HCT116 (cell line): ENCODE results near the gene MYO1G. TPM values are rescaled to one million over a fixed set of nuclear protein-coding genes. Genes with fewer than 3 reads are reported as not detected.

Experiments used
- ATAC-seq: fragments of 200-7000 bp; cut with Tn5 transposase; 2 replicates; pipeline ENCODE4 v1.9.1; 2020; ENCODE audit warnings: mild to moderate bottlenecking, moderate library complexity
- BruUV-seq: library from RNA; stranded (reverse); fragments of 400-500 nt; replicated peaks from 2 replicates; lab custom pipeline; 2021; lab: Mats Ljungman, UMichigan
- CTCF ChIA-PET: fragments of 300-600 bp; sonication (Branson Sonifier 250); formaldehyde crosslinking; loops from one replicate; lab custom pipeline; 2021; ENCODE audit warnings: antibody characterized with exemption; lab: Charles Lee
- POLR2A ChIA-PET: fragments of 300-600, 350-600 bp; sonication (Branson Sonifier 250); formaldehyde crosslinking; loops from one replicate; lab custom pipeline; 2021; ENCODE audit warnings: antibody characterized with exemption; lab: Charles Lee
- RAD21 ChIA-PET, 2 experiments: fragments of 300-600 bp; sonication (Branson Sonifier 250); formaldehyde crosslinking; loops; one replicate each; lab custom pipeline; 2023; ENCODE audit warnings: low total read pairs in 2 of 2; ENCODE audit not compliant: uncharacterized antibody in 2 of 2, unreplicated experiment in 2 of 2, low non-redundant PET in 1 of 2; lab: Charles Lee
- DNase-seq: peaks from one replicate; pipeline ENCODE4 v3.0.0-alpha.2; 2010; ENCODE audit warnings: low read depth, low spot score
- H2AFZ ChIP-seq: fragments of 200-600 bp; shearing (Covaris generic), sonication (generic); 2 replicates; pipeline ENCODE4 v1.6.1; 2017; ENCODE audit warnings: low read depth, mixed run types, mixed read lengths, antibody characterized with exemption, low read length; ENCODE audit not compliant: poor library complexity, severe bottlenecking
- H3K27ac ChIP-seq: 2 replicates; pipeline ENCODE4 v1.5.1; 2012; ENCODE audit warnings: low read depth, low read length
- H3K27me3 ChIP-seq: fragments of 200-600 bp; sonication (generic); 2 replicates; pipeline ENCODE4 v1.6.1; 2016; ENCODE audit warnings: mixed run types, low read length, mixed read lengths; ENCODE audit not compliant: insufficient read depth
- H3K36me3 ChIP-seq, 2 experiments: fragments of 200-500 bp in 1 of 2; fragments of 200-600 bp in 1 of 2; sonication (Bioruptor generic) in 1 of 2; sonication (generic) in 1 of 2; 2 replicates each; pipeline versions ENCODE4 v1.5.1 to v1.6.1; 2014 to 2016; ENCODE audit warnings: low read length in 2 of 2, inconsistent platforms in 1 of 2, mixed read lengths in 1 of 2, mixed run types in 1 of 2; ENCODE audit not compliant: insufficient read depth in 2 of 2, control insufficient read depth in 1 of 2
- H3K4me1 ChIP-seq, 2 experiments: fragments of 200-600 bp in 1 of 2; sonication (generic) in 1 of 2; 2 replicates each; pipeline versions ENCODE4 v1.5.1 to v1.6.1; 2012 to 2017; ENCODE audit warnings: low read length in 2 of 2, inconsistent platforms in 1 of 2, mild to moderate bottlenecking in 1 of 2, mixed read lengths in 1 of 2, mixed run types in 1 of 2, moderate library complexity in 1 of 2; ENCODE audit not compliant: insufficient read depth in 2 of 2, control insufficient read depth in 1 of 2
- H3K4me2 ChIP-seq: fragments of 200-600 bp; sonication (generic); 2 replicates; pipeline ENCODE4 v1.6.1; 2017; ENCODE audit warnings: mixed run types, low read length, mixed read lengths
- H3K4me3 ChIP-seq, 2 experiments: fragments of 200-600 bp in 1 of 2; sonication (generic) in 1 of 2; replicated peaks in 1 of 2; 2 replicates each; pipeline ENCODE4 v1.5.1; 2011 to 2016; ENCODE audit warnings: low read length in 2 of 2, control low read depth in 1 of 2, low read depth in 1 of 2, mild to moderate bottlenecking in 1 of 2, mixed read lengths in 1 of 2, mixed run types in 1 of 2
- H3K79me2 ChIP-seq: fragments of 200-600 bp; sonication (generic); 2 replicates; pipeline ENCODE4 v1.6.1; 2017; ENCODE audit warnings: mild to moderate bottlenecking, mixed run types, low read length, moderate library complexity, mixed read lengths; ENCODE audit not compliant: insufficient read depth
- H3K9ac ChIP-seq: fragments of 200-600 bp; sonication (generic); 2 replicates; pipeline ENCODE4 v1.6.1; 2016; ENCODE audit warnings: low read length, mixed read lengths
- H3K9me2 ChIP-seq: fragments of 200-600 bp; sonication (generic), shearing (Covaris generic); 2 replicates; pipeline ENCODE4 v1.6.1; 2017; ENCODE audit warnings: mixed run types, mild to moderate bottlenecking, moderate library complexity; ENCODE audit not compliant: insufficient read depth
- H3K9me3 ChIP-seq, 2 experiments: fragments of 200-500 bp in 1 of 2; fragments of 200-600 bp in 1 of 2; sonication (Bioruptor generic) in 1 of 2; sonication (generic) in 1 of 2; 2 replicates each; pipeline ENCODE4 v1.6.1; 2014 to 2017; ENCODE audit warnings: low read length in 2 of 2, mixed read lengths in 2 of 2, inconsistent platforms in 1 of 2, low read depth in 1 of 2, mild to moderate bottlenecking in 1 of 2, mixed run types in 1 of 2, moderate library complexity in 1 of 2; ENCODE audit not compliant: control insufficient read depth in 1 of 2, insufficient read depth in 1 of 2
- H4K20me1 ChIP-seq: fragments of 200-600 bp; sonication (generic), shearing (Covaris generic); 2 replicates; pipeline ENCODE4 v1.6.1; 2017; ENCODE audit warnings: mixed run types, mild to moderate bottlenecking, moderate library complexity; ENCODE audit not compliant: insufficient read depth
- CBX3 ChIP-seq: IDR thresholded peaks from 2 replicates; pipeline ENCODE4 v1.6.1; 2012; ENCODE audit warnings: low read depth
- CEBPB ChIP-seq: IDR thresholded peaks from 2 replicates; pipeline ENCODE4 v1.6.1; 2012; ENCODE audit warnings: low read depth
- ELF1 ChIP-seq: IDR thresholded peaks from 2 replicates; pipeline ENCODE4 v1.6.1; 2012; ENCODE audit warnings: low read depth, borderline replicate concordance
- EZH2 ChIP-seq: fragments of 200-600 bp; sonication (generic); IDR thresholded peaks from 2 replicates; pipeline ENCODE4 v1.6.1; 2017; ENCODE audit warnings: antibody characterized with exemption, mixed run types
- EZH2phosphoT487 ChIP-seq: fragments of 200-600 bp; IDR thresholded peaks from 2 replicates; pipeline ENCODE4 v1.6.1; 2018; ENCODE audit warnings: antibody characterized with exemption, borderline replicate concordance
- FOSL1 ChIP-seq: IDR thresholded peaks from 2 replicates; pipeline ENCODE4 v1.6.1; 2012; ENCODE audit warnings: low read depth
- POLR2A ChIP-seq: IDR thresholded peaks from 2 replicates; pipeline ENCODE4 v1.7.0; 2011; ENCODE audit warnings: borderline replicate concordance; ENCODE audit not compliant: insufficient read depth, insufficient read length; ENCODE audit errors: extremely low read depth
- POLR2AphosphoS5 ChIP-seq: IDR thresholded peaks from 2 replicates; pipeline ENCODE4 v1.6.1; 2011; ENCODE audit warnings: mild to moderate bottlenecking, low read depth, low read length, moderate library complexity
- RAD21 ChIP-seq: IDR thresholded peaks from 2 replicates; pipeline ENCODE4 v1.6.1; 2012; ENCODE audit warnings: low read depth, mild to moderate bottlenecking
- SIN3A ChIP-seq: IDR thresholded peaks from 2 replicates; pipeline ENCODE4 v1.6.1; 2012; ENCODE audit warnings: low read depth
- SP1 ChIP-seq: IDR thresholded peaks from 2 replicates; pipeline ENCODE4 v1.6.1; 2012; ENCODE audit warnings: low read depth
- YY1 ChIP-seq: IDR thresholded peaks from 2 replicates; pipeline ENCODE4 v1.6.1; 2011; ENCODE audit warnings: low read length, low read depth, moderate library complexity, mild to moderate bottlenecking; ENCODE audit not compliant: insufficient replicate concordance; ENCODE audit errors: extremely low read depth
- ZNF274 ChIP-seq: fragments of 200-500 bp; sonication (Bioruptor generic); IDR thresholded peaks from 2 replicates; pipeline ENCODE4 v1.6.1; 2014; ENCODE audit warnings: mild to moderate bottlenecking, low read depth, low read length, inconsistent platforms
- intact Hi-C: fragments of 100-400 bp; cut with micrococcal nuclease; formaldehyde crosslinking; loops from 2 replicates; pipeline ENCODE4 v1.10.0; 2022
- total RNA-seq: library from RNA; stranded (reverse); gene quantifications from one replicate; pipeline ENCODE4 v1.2.1, GENCODE V29; 2021; ENCODE audit not compliant: unreplicated experiment
- TF ChIP-seq, protein P1 (sequence below), 3 experiments: fragments of 200-600 bp in 1 of 3; sonication (generic) in 1 of 3; IDR thresholded peaks in 2 of 3; conservative IDR thresholded peaks in 1 of 3; 2 replicates each; pipeline ENCODE4 v1.5.1; 2012 to 2017; ENCODE audit warnings: low read depth in 2 of 3, low read length in 2 of 3, antibody characterized with exemption in 1 of 3, borderline replicate concordance in 1 of 3, control low read depth in 1 of 3, mild to moderate bottlenecking in 1 of 3, mixed read lengths in 1 of 3, mixed run types in 1 of 3, moderate library complexity in 1 of 3; ENCODE audit not compliant: insufficient read depth in 1 of 3
- TF ChIP-seq, protein P2 (sequence below): IDR thresholded peaks from 2 replicates; pipeline ENCODE4 v1.6.1; 2012
- TF ChIP-seq, protein P3 (sequence below): IDR thresholded peaks from 2 replicates; pipeline ENCODE4 v1.6.1; 2011; ENCODE audit warnings: mild to moderate bottlenecking, low read length, moderate library complexity; ENCODE audit not compliant: insufficient replicate concordance; ENCODE audit errors: extremely low read depth
- TF ChIP-seq, protein P4 (sequence below): IDR thresholded peaks from 2 replicates; pipeline ENCODE4 v1.6.1; 2012

Gene MYO1G
- total RNA-seq, 1 experiment from 2014 or later, result 0.74 TPM

DNA sequence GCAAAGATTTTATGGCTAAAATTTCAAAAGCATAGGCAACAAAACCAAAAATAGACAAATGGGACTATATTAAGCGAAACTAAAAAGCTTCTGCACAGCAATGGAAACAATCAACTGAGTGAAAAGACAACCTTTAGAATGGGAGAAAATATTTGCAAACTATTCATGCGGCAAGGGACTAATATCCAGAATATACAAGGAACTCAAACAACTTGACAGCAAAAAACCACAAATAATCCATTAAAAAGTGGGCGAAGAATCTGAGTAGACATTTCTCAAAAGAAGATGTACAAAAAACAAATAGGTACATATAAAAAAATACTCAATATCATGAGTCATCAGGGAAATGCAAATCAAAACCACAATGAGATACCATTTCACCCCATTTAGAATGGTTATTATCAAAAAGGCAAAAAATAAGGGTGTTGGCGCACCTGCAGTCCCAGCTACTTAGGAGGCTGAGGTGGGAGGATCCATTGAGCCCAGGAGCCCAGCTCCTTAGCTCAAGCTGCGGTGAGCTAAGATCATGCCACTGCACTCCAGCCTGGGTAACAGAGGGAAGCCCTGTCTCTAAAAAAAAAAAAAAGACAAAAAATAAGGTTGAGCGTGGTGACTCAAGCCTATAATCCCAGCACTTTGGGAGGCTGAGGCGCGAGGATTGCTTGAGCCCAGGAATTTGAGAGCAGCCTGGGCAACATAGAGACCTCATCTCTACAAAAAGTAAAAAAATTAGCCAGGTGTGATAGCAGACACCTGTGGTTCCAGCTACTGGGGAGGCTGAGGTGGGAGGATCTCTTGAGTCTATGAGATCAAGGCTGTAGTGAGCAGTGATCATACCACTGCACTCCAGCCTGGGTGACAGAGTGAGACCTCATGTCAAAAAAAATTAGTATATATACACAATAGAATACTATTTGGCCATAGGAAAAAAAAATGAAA lies 17.0 kb upstream of the MYO1G start:
- RAD21 ChIA-PET, result no interaction called here

More for the DNA sequence above, 17.0 kb upstream of the MYO1G start:
- Histone ChIP-seq H3K36me3 (no peaks in the 10 kb centered on the region), H3K27ac (no peak overlapping the region), H2AFZ (no peak overlapping the region), H3K4me2 (no peak overlapping the region), H3K27me3 (no peaks in the 10 kb centered on the region), H3K9ac (no peak overlapping the region), H3K79me2 (peaks cover 5% of the 10 kb centered on the region), H4K20me1 (no peaks in the 10 kb centered on the region), H3K9me2 (no peaks in the 10 kb centered on the region), H3K4me3 (no peak overlapping the region), H3K9me3 (no peaks in the 10 kb centered on the region), H3K4me1 (peaks cover 0 to 12% of the 10 kb centered on the region in 2 experiments; a peak in 1 of 4 replicates)
- TF ChIP-seq SP1 (no peak), ZNF274 (no peak), FOSL1 (no peak), CBX3 (no peak), RAD21 (no peak), ELF1 (no peak), SIN3A (no peak), EZH2phosphoT487 (no peak), CEBPB (no peak), YY1 (no peak), POLR2A (no peak), POLR2AphosphoS5 (no peak), EZH2 (no peak)
- TF ChIP-seq, protein P1, sequence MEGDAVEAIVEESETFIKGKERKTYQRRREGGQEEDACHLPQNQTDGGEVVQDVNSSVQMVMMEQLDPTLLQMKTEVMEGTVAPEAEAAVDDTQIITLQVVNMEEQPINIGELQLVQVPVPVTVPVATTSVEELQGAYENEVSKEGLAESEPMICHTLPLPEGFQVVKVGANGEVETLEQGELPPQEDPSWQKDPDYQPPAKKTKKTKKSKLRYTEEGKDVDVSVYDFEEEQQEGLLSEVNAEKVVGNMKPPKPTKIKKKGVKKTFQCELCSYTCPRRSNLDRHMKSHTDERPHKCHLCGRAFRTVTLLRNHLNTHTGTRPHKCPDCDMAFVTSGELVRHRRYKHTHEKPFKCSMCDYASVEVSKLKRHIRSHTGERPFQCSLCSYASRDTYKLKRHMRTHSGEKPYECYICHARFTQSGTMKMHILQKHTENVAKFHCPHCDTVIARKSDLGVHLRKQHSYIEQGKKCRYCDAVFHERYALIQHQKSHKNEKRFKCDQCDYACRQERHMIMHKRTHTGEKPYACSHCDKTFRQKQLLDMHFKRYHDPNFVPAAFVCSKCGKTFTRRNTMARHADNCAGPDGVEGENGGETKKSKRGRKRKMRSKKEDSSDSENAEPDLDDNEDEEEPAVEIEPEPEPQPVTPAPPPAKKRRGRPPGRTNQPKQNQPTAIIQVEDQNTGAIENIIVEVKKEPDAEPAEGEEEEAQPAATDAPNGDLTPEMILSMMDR (IDR thresholded peaks at IDR 0.05 in 2 of 3, conservative IDR thresholded peaks at IDR 0.05 in 1 of 3; ENCODE audit: borderline replicate concordance in 1 of 3, insufficient read depth in 1 of 3, low read depth in 2 of 3, low read length in 2 of 3), result no peak
- TF ChIP-seq, protein P2, sequence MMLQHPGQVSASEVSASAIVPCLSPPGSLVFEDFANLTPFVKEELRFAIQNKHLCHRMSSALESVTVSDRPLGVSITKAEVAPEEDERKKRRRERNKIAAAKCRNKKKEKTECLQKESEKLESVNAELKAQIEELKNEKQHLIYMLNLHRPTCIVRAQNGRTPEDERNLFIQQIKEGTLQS, result no peak
- TF ChIP-seq, protein P3, sequence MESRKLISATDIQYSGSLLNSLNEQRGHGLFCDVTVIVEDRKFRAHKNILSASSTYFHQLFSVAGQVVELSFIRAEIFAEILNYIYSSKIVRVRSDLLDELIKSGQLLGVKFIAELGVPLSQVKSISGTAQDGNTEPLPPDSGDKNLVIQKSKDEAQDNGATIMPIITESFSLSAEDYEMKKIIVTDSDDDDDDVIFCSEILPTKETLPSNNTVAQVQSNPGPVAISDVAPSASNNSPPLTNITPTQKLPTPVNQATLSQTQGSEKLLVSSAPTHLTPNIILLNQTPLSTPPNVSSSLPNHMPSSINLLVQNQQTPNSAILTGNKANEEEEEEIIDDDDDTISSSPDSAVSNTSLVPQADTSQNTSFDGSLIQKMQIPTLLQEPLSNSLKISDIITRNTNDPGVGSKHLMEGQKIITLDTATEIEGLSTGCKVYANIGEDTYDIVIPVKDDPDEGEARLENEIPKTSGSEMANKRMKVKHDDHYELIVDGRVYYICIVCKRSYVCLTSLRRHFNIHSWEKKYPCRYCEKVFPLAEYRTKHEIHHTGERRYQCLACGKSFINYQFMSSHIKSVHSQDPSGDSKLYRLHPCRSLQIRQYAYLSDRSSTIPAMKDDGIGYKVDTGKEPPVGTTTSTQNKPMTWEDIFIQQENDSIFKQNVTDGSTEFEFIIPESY, result no peak
- TF ChIP-seq, protein P4, sequence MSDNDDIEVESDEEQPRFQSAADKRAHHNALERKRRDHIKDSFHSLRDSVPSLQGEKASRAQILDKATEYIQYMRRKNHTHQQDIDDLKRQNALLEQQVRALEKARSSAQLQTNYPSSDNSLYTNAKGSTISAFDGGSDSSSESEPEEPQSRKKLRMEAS, result no peak
- CTCF ChIA-PET, result interaction anchor here (1.3 kb wide), 1 partner anchor 22 kb away, joined by 4 read pairs; no protein-coding TSS in a partner anchor
- ATAC-seq, result no peak
- intact Hi-C loops, result no loop called here
- POLR2A ChIA-PET, result no interaction called here
- no peak for DNase-seq
- no TSS peak for BruUV-seq
